SK-N-SH (cell line): ENCODE data around the gene IGF2. TPM values are rescaled to one million over a fixed set of nuclear protein-coding genes. Genes with fewer than 3 reads are reported as not detected.

Experiments used
- CTCF ChIA-PET: fragments of 300-600, 350-600 bp; formaldehyde crosslinking; extraction: SDS; loops from one replicate; lab custom pipeline; 2021; lab: Yijun Ruan, JAX
- POLR2A ChIA-PET: fragments of 350-600 bp; sonication (Branson Sonifier 250); formaldehyde crosslinking; extraction: SDS; loops from one replicate; lab custom pipeline; 2020; ENCODE audit warnings: antibody characterized with exemption, inconsistent platforms; lab: Yijun Ruan, JAX
- DNase-seq: peaks from one replicate; pipeline ENCODE4 v3.0.0; 2012
- H2AFZ ChIP-seq: fragments of 200-600 bp; sonication (generic); 2 replicates; pipeline ENCODE4 v1.8.1; 2016; ENCODE audit warnings: antibody characterized with exemption, mild to moderate bottlenecking, low read depth
- H3F3A ChIP-seq: fragments of 200-600 bp; sonication (generic); replicated peaks from 2 replicates; pipeline ENCODE3; 2016; ENCODE audit warnings: antibody characterized with exemption, mild to moderate bottlenecking; ENCODE audit not compliant: insufficient read depth
- H3K27ac ChIP-seq, 2 experiments: fragments of 200-500 bp in 1 of 2; fragments of 200-600 bp in 1 of 2; sonication (Bioruptor generic) in 1 of 2; sonication (generic), shearing (Covaris generic) in 1 of 2; 2 replicates each; pipeline versions ENCODE4 v1.5.1 to v1.6.1; 2014 to 2016; ENCODE audit warnings: low read depth in 2 of 2, inconsistent platforms in 1 of 2, low read length in 1 of 2, mild to moderate bottlenecking in 1 of 2, mixed read lengths in 1 of 2
- H3K27me3 ChIP-seq: fragments of 200-600 bp; sonication (generic), shearing (Covaris generic); 2 replicates; pipeline ENCODE4 v1.6.1; 2016; ENCODE audit warnings: mixed run types; ENCODE audit not compliant: insufficient read depth
- H3K36me3 ChIP-seq, 2 experiments: fragments of 200-500 bp in 1 of 2; fragments of 200-600 bp in 1 of 2; sonication (Bioruptor generic) in 1 of 2; sonication (generic) in 1 of 2; replicated peaks in 1 of 2; 2 replicates each; pipeline versions ENCODE3 to v1.5.1; 2014 to 2016; ENCODE audit warnings: low read length in 1 of 2, mild to moderate bottlenecking in 1 of 2; ENCODE audit not compliant: insufficient read depth in 2 of 2, control insufficient read depth in 1 of 2
- H3K4me1 ChIP-seq, 2 experiments: fragments of 200-500 bp in 1 of 2; fragments of 200-600 bp in 1 of 2; sonication (Bioruptor generic) in 1 of 2; sonication (generic), shearing (Covaris generic) in 1 of 2; 2 replicates each; pipeline versions ENCODE4 v1.5.1 to v1.6.1; 2014 to 2016; ENCODE audit warnings: low read depth in 1 of 2, low read length in 1 of 2, mixed run types in 1 of 2; ENCODE audit not compliant: insufficient read depth in 2 of 2, control insufficient read depth in 1 of 2
- H3K4me2 ChIP-seq: fragments of 200-600 bp; sonication (generic), shearing (Covaris generic); 2 replicates; pipeline ENCODE4 v1.6.1; 2017; ENCODE audit warnings: mixed run types
- H3K4me3 ChIP-seq, 2 experiments: fragments of 200-500 bp in 1 of 2; fragments of 200-600 bp in 1 of 2; sonication (Bioruptor generic) in 1 of 2; sonication (generic), shearing (Covaris generic) in 1 of 2; 2 replicates each; pipeline versions ENCODE4 v1.5.1 to v1.8.1; 2014 to 2016; ENCODE audit warnings: low read depth in 2 of 2, inconsistent platforms in 1 of 2, low read length in 1 of 2, mild to moderate bottlenecking in 1 of 2, mixed read lengths in 1 of 2, moderate library complexity in 1 of 2
- H3K79me2 ChIP-seq: fragments of 200-600 bp; sonication (generic); 2 replicates; pipeline ENCODE4 v1.8.1; 2017; ENCODE audit warnings: mild to moderate bottlenecking; ENCODE audit not compliant: insufficient read depth
- H3K9ac ChIP-seq: fragments of 200-600 bp; sonication (generic); 2 replicates; pipeline ENCODE4 v1.6.1; 2017; ENCODE audit warnings: mixed run types
- H3K9me2 ChIP-seq: fragments of 200-600 bp; sonication (generic); 2 replicates; pipeline ENCODE4 v1.6.1; 2017; ENCODE audit warnings: mixed run types
- H3K9me3 ChIP-seq: fragments of 200-600 bp; sonication (generic); 2 replicates; pipeline ENCODE4 v1.6.1; 2017; ENCODE audit warnings: mixed run types, mild to moderate bottlenecking, moderate library complexity
- H4K20me1 ChIP-seq: fragments of 200-600 bp; sonication (generic); 2 replicates; pipeline ENCODE4 v1.6.1; 2017; ENCODE audit warnings: mild to moderate bottlenecking, mixed run types; ENCODE audit not compliant: insufficient read depth
- CTCF ChIP-seq: fragments of 200-600 bp; sonication (generic); IDR thresholded peaks from 2 replicates; pipeline ENCODE4 v1.6.1; 2017; ENCODE audit warnings: antibody characterized with exemption, mild to moderate bottlenecking, moderate library complexity
- ELF1 ChIP-seq: IDR thresholded peaks from 2 replicates; pipeline ENCODE4 v1.4.0; 2012
- EP300 ChIP-seq, 2 experiments: IDR thresholded peaks; 2 replicates each; pipeline versions ENCODE4 v1.4.0 to v1.6.1; 2012; ENCODE audit warnings: borderline replicate concordance in 1 of 2, low read depth in 1 of 2, low read length in 1 of 2
- FOSL2 ChIP-seq: IDR thresholded peaks from 2 replicates; pipeline ENCODE4 v1.4.0; 2012; ENCODE audit warnings: low read depth, mild to moderate bottlenecking, moderate library complexity, borderline replicate concordance
- GATA2 ChIP-seq: sonication (generic); formaldehyde crosslinking; IDR thresholded peaks from 2 replicates; pipeline ENCODE4 v1.5.0; 2020; ENCODE audit warnings: mild to moderate bottlenecking, missing genetic modification reagents
- MAX ChIP-seq: IDR thresholded peaks from 2 replicates; pipeline ENCODE4 v1.4.0; 2012; ENCODE audit warnings: low read depth
- MEF2A ChIP-seq: IDR thresholded peaks from 2 replicates; pipeline ENCODE4 v1.4.0; 2012; ENCODE audit warnings: low read depth, borderline replicate concordance
- MXI1 ChIP-seq: IDR thresholded peaks from 2 replicates; pipeline ENCODE4 v1.6.1; 2012; ENCODE audit warnings: mild to moderate bottlenecking, low read depth, low read length, improper control_type of control experiment
- NFIC ChIP-seq: IDR thresholded peaks from 2 replicates; pipeline ENCODE4 v1.4.0; 2012; ENCODE audit warnings: borderline replicate concordance
- NRF1 ChIP-seq: IDR thresholded peaks from 2 replicates; pipeline ENCODE4 v1.6.1; 2012; ENCODE audit warnings: low read depth, mild to moderate bottlenecking, low read length
- PBX3 ChIP-seq: IDR thresholded peaks from 2 replicates; pipeline ENCODE4; 2012
- POLR2AphosphoS5 ChIP-seq: IDR thresholded peaks from 2 replicates; pipeline ENCODE4 v1.6.1; 2012; ENCODE audit warnings: low read depth, low read length
- REST ChIP-seq: IDR thresholded peaks from 2 replicates; pipeline ENCODE4 v1.6.1; 2012; ENCODE audit warnings: mild to moderate bottlenecking, low read depth, low read length, moderate library complexity
- RFX5 ChIP-seq: IDR thresholded peaks from 2 replicates; pipeline ENCODE4 v1.6.1; 2012; ENCODE audit warnings: mild to moderate bottlenecking, improper control_type of control experiment, low read length
- SMC3 ChIP-seq: IDR thresholded peaks from 2 replicates; pipeline ENCODE4 v1.6.1; 2012; ENCODE audit warnings: low read depth, low read length, improper control_type of control experiment
- TCF12 ChIP-seq: IDR thresholded peaks from 2 replicates; pipeline ENCODE4 v1.4.0; 2012
- TEAD4 ChIP-seq: IDR thresholded peaks from 2 replicates; pipeline ENCODE4 v1.4.0; 2012; ENCODE audit warnings: mild to moderate bottlenecking, borderline replicate concordance; ENCODE audit not compliant: insufficient read depth
- USF1 ChIP-seq: IDR thresholded peaks from 2 replicates; pipeline ENCODE4 v1.4.0; 2012; ENCODE audit warnings: low read depth, borderline replicate concordance
- USF2 ChIP-seq: fragments of 150-350 bp; IDR thresholded peaks from 2 replicates; pipeline ENCODE4 v1.6.1; 2017; ENCODE audit warnings: antibody characterized with exemption, low read length, low read depth, borderline replicate concordance
- YY1 ChIP-seq: IDR thresholded peaks from 2 replicates; pipeline ENCODE4 v1.4.0; 2012; ENCODE audit warnings: low read depth, mild to moderate bottlenecking
- WGBS: methylation state at CpG from one replicate; pipeline ENCODE4 v1.1.6; 2017; ENCODE audit warnings: low lambda C conversion rate; 5-methylcytosine and 5-hydroxymethylcytosine counted together
- polyA plus RNA-seq, 3 experiments: library from polyadenylated mRNA; depleted of rRNA; stranded (reverse); fragments of >200 nt; gene quantifications; 2 replicates each; pipeline ENCODE4 v1.2.3, GENCODE V29; 2012

IGF2 gene
- polyA plus RNA-seq, 1 of the 3 experiments (the other 2 are of a cell fraction) = 0.05 TPM

DNA sequence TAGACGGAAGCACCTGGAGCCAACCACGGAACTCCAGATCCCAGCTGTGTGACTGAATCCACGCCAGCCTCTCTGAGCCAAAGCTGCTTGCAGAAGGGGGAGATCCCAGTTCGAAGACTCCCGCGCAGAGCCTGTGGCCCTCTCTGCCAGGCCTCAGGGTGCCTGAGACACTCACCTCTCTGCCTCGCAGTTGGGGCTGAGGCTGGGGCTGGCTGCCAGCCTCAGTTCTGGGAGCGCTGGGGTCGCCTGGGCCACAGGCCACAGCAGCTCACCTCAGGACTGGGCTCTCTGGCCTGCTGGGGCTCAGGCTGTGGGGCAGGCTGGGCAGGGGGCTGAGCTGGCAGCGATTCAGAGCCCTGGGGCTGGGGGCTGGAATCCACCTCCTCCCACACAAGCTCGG, 8.2 kb upstream of the IGF2 start:
- H3K9me2 ChIP-seq = no peaks in the 10 kb centered on the region
- no peak overlapping the region for H3K4me3 ChIP-seq
- H3K9me3 ChIP-seq = no peaks in the 10 kb centered on the region
- ChIA-PET POLR2A (no interaction called here), CTCF (interaction anchor here (0.8 to 25.3 kb wide), 11 partner anchors 9 to 506 kb away, joined by 3 to 1098 read pairs (median 73); partner anchors contain the start of genes MRPL23, SYT8 and TNNI2)
- peaks cover under 1% of the 10 kb centered on the region for H3F3A ChIP-seq
- H4K20me1 ChIP-seq = 0 out of 2 replicates have a peak, but pooled peaks cover 3% of the 10 kb centered on the region
- TF ChIP-seq MXI1 = no peak
- TF ChIP-seq MEF2A = no peak
- TF ChIP-seq EP300 (IDR thresholded peaks at IDR 0.05; ENCODE audit: borderline replicate concordance in 1 of 2, low read depth in 1 of 2, low read length in 1 of 2) = no peak
- TF ChIP-seq PBX3 = no peak
- no peak for TF ChIP-seq SMC3
- TF ChIP-seq YY1 = no peak
- TF ChIP-seq ELF1 = no peak
- no peak for TF ChIP-seq CTCF
- TF ChIP-seq FOSL2 = no peak
- TF ChIP-seq USF1 = no peak
- TF ChIP-seq NFIC = no peak
- TF ChIP-seq TEAD4 = no peak
- no peak for TF ChIP-seq USF2
- DNase-seq = no peak
- 73% methylated on average over 6 of the region's 11 CpGs for WGBS
- no peak overlapping the region for H3K9ac ChIP-seq
- H3K27ac ChIP-seq = no peak overlapping the region
- peaks cover 0 to 19% of the 10 kb centered on the region in 2 experiments; a peak in 1 of 4 replicates for H3K4me1 ChIP-seq
- H3K79me2 ChIP-seq = no peaks in the 10 kb centered on the region
- H3K27me3 ChIP-seq = peaks cover 60% of the 10 kb centered on the region
- H2AFZ ChIP-seq = no peak overlapping the region
- no peak overlapping the region for H3K4me2 ChIP-seq
- no peaks in the 10 kb centered on the region for H3K36me3 ChIP-seq

DNA sequence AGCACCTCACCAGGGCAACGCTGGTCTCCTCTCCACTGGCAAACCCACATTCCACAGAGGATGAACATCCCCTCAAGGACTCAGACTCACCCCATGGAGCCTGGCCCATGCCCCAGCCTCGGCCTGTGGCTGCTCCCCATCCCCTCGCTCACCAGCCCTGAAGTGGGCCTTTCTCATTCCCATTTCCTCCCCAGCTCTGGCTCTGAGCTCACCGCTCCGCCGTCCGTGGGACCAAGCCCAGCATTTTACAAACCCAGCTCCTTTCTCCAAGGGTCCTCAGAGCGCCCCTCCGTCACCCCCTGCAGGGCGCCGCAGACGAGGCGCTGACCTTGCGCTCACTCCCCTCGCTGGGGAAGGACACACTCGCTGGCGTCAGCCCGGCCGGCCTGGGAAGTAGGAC, 6.9 kb upstream of the IGF2 start:
- peaks cover 0 to 12% of the 10 kb centered on the region in 2 experiments; a peak in 1 of 4 replicates for H3K4me1 ChIP-seq
- no peaks in the 10 kb centered on the region for H4K20me1 ChIP-seq
- H3K79me2 ChIP-seq = no peaks in the 10 kb centered on the region
- H3K27ac ChIP-seq = no peak overlapping the region
- no peaks in the 10 kb centered on the region for H3K36me3 ChIP-seq
- POLR2A ChIA-PET = no interaction called here
- no peak overlapping the region for H3K9ac ChIP-seq
- H2AFZ ChIP-seq = no peak overlapping the region
- H3K4me3 ChIP-seq = no peak overlapping the region
- peaks cover 8% of the 10 kb centered on the region for H3F3A ChIP-seq
- peaks cover 72% of the 10 kb centered on the region for H3K27me3 ChIP-seq
- no peaks in the 10 kb centered on the region for H3K9me3 ChIP-seq
- no peak for DNase-seq
- WGBS = 64% methylated on average over 18 of the region's 19 CpGs
- CTCF ChIA-PET = interaction anchor here (0.8 to 25.3 kb wide), 9 partner anchors 116 to 494 kb away, joined by 3 to 1098 read pairs (median 179); partner anchors contain the start of genes MRPL23, SYT8 and TNNI2
- H3K9me2 ChIP-seq = no peaks in the 10 kb centered on the region
- no peak overlapping the region for H3K4me2 ChIP-seq
- TF ChIP-seq POLR2AphosphoS5 (no peak), NRF1 (no peak), GATA2 (no peak), RFX5 (no peak), ELF1 (no peak), SMC3 (no peak), MAX (no peak), TCF12 (no peak), REST (no peak), EP300 (IDR thresholded peaks at IDR 0.05; ENCODE audit: borderline replicate concordance in 1 of 2, low read depth in 1 of 2, low read length in 1 of 2) (no peak)
